Measurements from ENCODE around the gene CSTF2T.

GRCh38 chr10:51659344-51659743 lies 40.1 kb downstream of the CSTF2T start:
- no peak for TF ChIP-seq CTCF (IDR thresholded peaks at IDR 0.05)
- no peak for TF ChIP-seq POLR2A (IDR thresholded peaks at IDR 0.05)
